Body of pancreas (tissue), 4 donors: ENCODE results near the gene CLCN5.

Experiments used
- CTCF ChIP-seq, 7 experiments: fragments of 450-650 bp in 4 of 7; fragments of 200-600 bp in 3 of 7; sonication (generic) in 3 of 7; IDR thresholded peaks; one replicate each; pipeline ENCODE4 v1.5.1; 2016 to 2019; ENCODE audit warnings: antibody characterized with exemption in 7 of 7
- POLR2A ChIP-seq, 3 donors: fragments of 450-650 bp; IDR thresholded peaks; one replicate each; pipeline ENCODE4 v1.6.1; 2016; ENCODE audit warnings: antibody characterized with exemption in 3 of 3, mild to moderate bottlenecking in 2 of 3

- TF ChIP-seq CTCF (IDR thresholded peaks at IDR 0.05) (no peak), POLR2A (IDR thresholded peaks at IDR 0.05) (no peak)
These were observed 9.5 kb upstream of the CLCN5 start for GRCh38 chrX:49912861-49913260.
